Small intestine (tissue), 7 donors: ENCODE results near the gene ADAMTSL3. TPM values are rescaled to one million over a fixed set of nuclear protein-coding genes. Genes with fewer than 3 reads are reported as not detected.
A peak's percentile ranks its signal among the peaks of the same experiment; 100 is the strongest.

Experiments used
- DNase-seq, 2 donors: peaks; one replicate each; pipeline versions ENCODE4 v3.0.0 to v3.0.0-alpha.2; 2013
- FAIRE-seq: peaks from 2 replicates; lab custom pipeline; 2012; peaks lifted over from hg19 to GRCh38; lab: Jason Lieb, UNC
- H3K27ac ChIP-seq, 3 donors: one replicate each; pipeline ENCODE4 v1.5.1; 2013; ENCODE audit warnings: low read length in 2 of 3, mild to moderate bottlenecking in 2 of 3, control low read depth in 1 of 3, inconsistent platforms in 1 of 3, low read depth in 1 of 3, moderate library complexity in 1 of 3
- H3K27me3 ChIP-seq, 3 donors: one replicate each; pipeline ENCODE4 v1.6.1; 2013; ENCODE audit warnings: low read length in 3 of 3, inconsistent platforms in 1 of 3; ENCODE audit not compliant: control insufficient read depth in 3 of 3, insufficient read depth in 3 of 3
- H3K36me3 ChIP-seq, 3 donors: one replicate each; pipeline ENCODE4 v1.6.1; 2013; ENCODE audit warnings: low read length in 3 of 3, inconsistent platforms in 1 of 3, low read depth in 1 of 3, mild to moderate bottlenecking in 1 of 3, moderate library complexity in 1 of 3; ENCODE audit not compliant: control insufficient read depth in 3 of 3, insufficient read depth in 2 of 3
- H3K4me1 ChIP-seq, 3 donors: one replicate each; pipeline ENCODE4 v1.6.1; 2013; ENCODE audit warnings: low read length in 2 of 3, inconsistent platforms in 1 of 3, low read depth in 1 of 3, mild to moderate bottlenecking in 1 of 3, moderate library complexity in 1 of 3; ENCODE audit not compliant: control insufficient read depth in 3 of 3, insufficient read depth in 2 of 3
- H3K4me3 ChIP-seq, 3 donors: one replicate each; pipeline ENCODE4 v1.5.1; 2013; ENCODE audit warnings: low read length in 3 of 3, control low read depth in 1 of 3, inconsistent platforms in 1 of 3, low read depth in 1 of 3, mild to moderate bottlenecking in 1 of 3, moderate library complexity in 1 of 3
- H3K9me3 ChIP-seq, 2 donors: one replicate each; pipeline ENCODE4 v1.6.1; 2013; ENCODE audit warnings: low read depth in 1 of 2, low read length in 1 of 2; ENCODE audit not compliant: control insufficient read depth in 2 of 2, insufficient read depth in 1 of 2
- WGBS, 3 donors: extraction: QIAGEN DNeasy Blood & Tissue Kit; methylation state at CpG; one replicate each; pipeline ENCODE4 v1.1.7; 2013; 5-methylcytosine and 5-hydroxymethylcytosine counted together
- polyA plus RNA-seq, 4 donors: library from polyadenylated mRNA; stranded (reverse) in 3 of 4; unstranded in 1 of 4; fragments of 200-250 nt in 3 of 4; fragments of 120-200 nt in 1 of 4; gene quantifications; one replicate each; pipeline versions ENCODE4 v1.2.1 to v1.2.3, GENCODE V29; 2013
- donor health status: healthy with polysubstance abuse.
- donor health status: control.
- donor health status: control.
- donor health status: Bipolar disorder and iron deficiency.
- donor health status: healthy.

The ADAMTSL3 gene
- polyA plus RNA-seq, 4 donors: 0.22 to 1.6 (median 0.93) TPM

- DNase-seq (no peak), FAIRE-seq (no peak)
- Histone ChIP-seq H3K9me3 (no peaks in the 10 kb centered on the region), H3K27ac (no peak overlapping the region), H3K27me3 (no peaks in the 10 kb centered on the region), H3K4me1 (no peaks in the 10 kb centered on the region), H3K4me3 (no peak overlapping the region), H3K36me3 (no peaks in the 10 kb centered on the region)
- 79 to 91% (median 82%) methylated on average over 1 of the region's 1 CpG for WGBS, 3 donors
These were observed 199.3 kb downstream of the ADAMTSL3 start for GRCh38 chr15:83853232-83853631.

- FAIRE-seq: no peak
- 58 to 73% (median 62%) methylated on average over 4 of the region's 4 CpGs for WGBS, 3 donors
- DNase-seq: no peak
- no peaks in the 10 kb centered on the region for H3K4me1 ChIP-seq
- peaks cover 0 to 2% (median 0%) of the 10 kb centered on the region in 3 donors for H3K27me3 ChIP-seq
- H3K27ac ChIP-seq: no peak overlapping the region
- no peaks in the 10 kb centered on the region for H3K36me3 ChIP-seq
- no peak overlapping the region for H3K4me3 ChIP-seq
- no peaks in the 10 kb centered on the region for H3K9me3 ChIP-seq
These were observed 200.4 kb downstream of the ADAMTSL3 start for GRCh38 chr15:83854321-83854720.

GRCh38 chr15:83854950-83855707, 201.2 kb downstream of the ADAMTSL3 start:
- Histone ChIP-seq H3K4me3 (no peak overlapping the region), H3K27me3 (peaks cover 0 to 2% (median 0%) of the 10 kb centered on the region in 3 donors), H3K27ac (no peak overlapping the region), H3K9me3 (peaks cover 0 to 3% of the 10 kb centered on the region in 2 donors), H3K4me1 (no peaks in the 10 kb centered on the region), H3K36me3 (no peaks in the 10 kb centered on the region)
- FAIRE-seq (no peak), DNase-seq (no peak)
- 71 to 78% (median 78%) methylated on average over 3 of the region's 3 CpGs for WGBS, 3 donors

GRCh38 chr15:83855956-83856355, 202.0 kb downstream of the ADAMTSL3 start:
- Histone ChIP-seq H3K4me1 (no peaks in the 10 kb centered on the region), H3K27ac (no peak overlapping the region), H3K36me3 (no peaks in the 10 kb centered on the region), H3K27me3 (peaks cover 0 to 2% (median 0%) of the 10 kb centered on the region in 3 donors), H3K4me3 (no peak overlapping the region), H3K9me3 (peaks cover 0 to 3% of the 10 kb centered on the region in 2 donors)
- WGBS, 3 donors: 47 to 60% (median 50%) methylated on average over 1 of the region's 1 CpG
- FAIRE-seq: no peak
- DNase-seq: no peak

- H3K27me3 ChIP-seq: peaks cover 0 to 2% (median 0%) of the 10 kb centered on the region in 3 donors
- peaks cover 0 to 3% of the 10 kb centered on the region in 2 donors for H3K9me3 ChIP-seq
- no peak overlapping the region for H3K27ac ChIP-seq
- H3K4me1 ChIP-seq: no peaks in the 10 kb centered on the region
- no peaks in the 10 kb centered on the region for H3K36me3 ChIP-seq
- DNase-seq (no peak), FAIRE-seq (no peak)
- 85 to 89% (median 89%) methylated on average over 5 of the region's 5 CpGs for WGBS, 3 donors
- no peak overlapping the region for H3K4me3 ChIP-seq
These were observed 205.0 kb downstream of the ADAMTSL3 start for GRCh38 chr15:83858820-83859505.

GRCh38 chr15:83866692-83867091, 212.8 kb downstream of the ADAMTSL3 start:
- 58 to 79% (median 72%) methylated on average over 1 of the region's 1 CpG for WGBS, 3 donors
- Histone ChIP-seq H3K4me3 (no peak overlapping the region), H3K36me3 (no peaks in the 10 kb centered on the region), H3K27me3 (no peaks in the 10 kb centered on the region), H3K9me3 (no peaks in the 10 kb centered on the region), H3K4me1 (no peaks in the 10 kb centered on the region), H3K27ac (no peak overlapping the region)
- no peak for DNase-seq
- no peak for FAIRE-seq

- H3K4me3 ChIP-seq: no peak overlapping the region
- H3K9me3 ChIP-seq: no peaks in the 10 kb centered on the region
- H3K36me3 ChIP-seq: no peaks in the 10 kb centered on the region
- no peak for FAIRE-seq
- no peaks in the 10 kb centered on the region for H3K27me3 ChIP-seq
- WGBS, 3 donors: 50 to 60% (median 55%) methylated on average over 4 of the region's 4 CpGs
- H3K4me1 ChIP-seq: no peaks in the 10 kb centered on the region
- no peak for DNase-seq
- peak overlapping the region in 1 of 3 donors; percentile 24 for H3K27ac ChIP-seq
These were observed 215.4 kb downstream of the ADAMTSL3 start for GRCh38 chr15:83869341-83869740.

GRCh38 chr15:83871808-83872559, 218.1 kb downstream of the ADAMTSL3 start:
- Histone ChIP-seq H3K9me3 (no peaks in the 10 kb centered on the region), H3K4me3 (no peak overlapping the region), H3K36me3 (no peaks in the 10 kb centered on the region), H3K4me1 (no peaks in the 10 kb centered on the region), H3K27ac (no peak overlapping the region), H3K27me3 (no peaks in the 10 kb centered on the region)
- FAIRE-seq (no peak), DNase-seq (no peak)
- 48 to 58% (median 56%) methylated on average over 7 of the region's 7 CpGs for WGBS, 3 donors
